Effector memory CD8-positive, alpha-beta T cell (primary cell): ENCODE data around the gene IL12RB2.

ENCODE experiments used
- ATAC-seq: fragments of 150-1000 bp; cut with Tn5 transposase; replicated peaks from 2 replicates; pipeline ENCODE4 v1.10.0; 2021; ENCODE audit warnings: mild to moderate bottlenecking, moderate library complexity
- DNase-seq, 3 experiments: peaks; one replicate each; pipeline ENCODE4 v3.0.0; 2021
- H3K27ac Mint-ChIP-seq, 2 donors: one replicate each; pipeline ENCODE4 v1.8.0; 2022; ENCODE audit warnings: mild to moderate bottlenecking in 2 of 2, mixed read lengths in 2 of 2, moderate library complexity in 2 of 2
- H3K27me3 Mint-ChIP-seq, 2 donors: one replicate each; pipeline ENCODE4 v1.8.0; 2022; ENCODE audit warnings: mixed read lengths in 2 of 2
- H3K36me3 Mint-ChIP-seq: one replicate; pipeline ENCODE4 v1.8.0; 2022; ENCODE audit warnings: mild to moderate bottlenecking, moderate library complexity, mixed read lengths; ENCODE audit not compliant: insufficient read depth
- H3K4me1 Mint-ChIP-seq, 2 donors: one replicate each; pipeline ENCODE4 v1.8.0; 2022; ENCODE audit warnings: low read depth in 2 of 2, mixed read lengths in 2 of 2
- H3K4me3 Mint-ChIP-seq, 2 donors: one replicate each; pipeline ENCODE4 v1.8.0; 2022; ENCODE audit warnings: mild to moderate bottlenecking in 2 of 2, mixed read lengths in 2 of 2, moderate library complexity in 2 of 2
- H3K9me3 Mint-ChIP-seq, 2 donors: one replicate each; pipeline ENCODE4 v1.8.0; 2022; ENCODE audit warnings: mixed read lengths in 2 of 2

The IL12RB2 gene

GRCh38 chr1:67371043-67371442 is 63.4 kb downstream of the IL12RB2 start:
- no peak for DNase-seq
- ATAC-seq: no peak
- Mint-ChIP-seq H3K27ac (no peak overlapping the region), H3K9me3 (no peaks in the 10 kb centered on the region), H3K4me3 (no peak overlapping the region), H3K27me3 (no peaks in the 10 kb centered on the region), H3K4me1 (no peaks in the 10 kb centered on the region), H3K36me3 (peaks cover 7% of the 10 kb centered on the region)

GRCh38 chr1:67371681-67372080 is 64.0 kb downstream of the IL12RB2 start:
- H3K27ac Mint-ChIP-seq: no peak overlapping the region
- ATAC-seq (no peak), DNase-seq (no peak)
- H3K4me3 Mint-ChIP-seq: no peak overlapping the region
- no peaks in the 10 kb centered on the region for H3K4me1 Mint-ChIP-seq
- H3K36me3 Mint-ChIP-seq: peaks cover 7% of the 10 kb centered on the region
- no peaks in the 10 kb centered on the region for H3K9me3 Mint-ChIP-seq
- no peaks in the 10 kb centered on the region for H3K27me3 Mint-ChIP-seq

- DNase-seq (no peak), ATAC-seq (no peak)
- no peaks in the 10 kb centered on the region for H3K9me3 Mint-ChIP-seq
- H3K4me1 Mint-ChIP-seq: no peaks in the 10 kb centered on the region
- peaks cover 7% of the 10 kb centered on the region for H3K36me3 Mint-ChIP-seq
- no peak overlapping the region for H3K4me3 Mint-ChIP-seq
- H3K27me3 Mint-ChIP-seq: no peaks in the 10 kb centered on the region
- no peak overlapping the region for H3K27ac Mint-ChIP-seq
Observed at GRCh38 chr1:67372136-67372535, 64.5 kb downstream of the IL12RB2 start.

GRCh38 chr1:67372898-67373297 is 65.2 kb downstream of the IL12RB2 start:
- H3K27ac Mint-ChIP-seq: no peak overlapping the region
- H3K36me3 Mint-ChIP-seq: peaks cover 10% of the 10 kb centered on the region
- no peak for ATAC-seq

GRCh38 chr1:67376381-67376780 is 68.7 kb downstream of the IL12RB2 start:
- Mint-ChIP-seq H3K4me1 (no peaks in the 10 kb centered on the region), H3K27me3 (no peaks in the 10 kb centered on the region), H3K4me3 (no peak overlapping the region), H3K36me3 (peaks cover 10% of the 10 kb centered on the region), H3K27ac (no peak overlapping the region), H3K9me3 (no peaks in the 10 kb centered on the region)
- DNase-seq (no peak), ATAC-seq (no peak)

More at GRCh38 chr1:67372898-67373297, 65.2 kb downstream of the IL12RB2 start:
- Mint-ChIP-seq H3K27me3 (no peaks in the 10 kb centered on the region), H3K4me1 (no peaks in the 10 kb centered on the region), H3K4me3 (no peak overlapping the region), H3K9me3 (no peaks in the 10 kb centered on the region)
- DNase-seq: no peak

- Mint-ChIP-seq H3K36me3 (peaks cover 10% of the 10 kb centered on the region), H3K27ac (peak overlapping the region in 1 of 2 donors; percentile 38), H3K4me1 (no peaks in the 10 kb centered on the region), H3K9me3 (no peaks in the 10 kb centered on the region), H3K27me3 (no peaks in the 10 kb centered on the region), H3K4me3 (no peak overlapping the region)
- no peak for ATAC-seq
- DNase-seq: no peak
Observed at GRCh38 chr1:67377253-67377652, 69.6 kb downstream of the IL12RB2 start.

- no peak for ATAC-seq
- no peak for DNase-seq
- Mint-ChIP-seq H3K27ac (no peak overlapping the region), H3K27me3 (no peaks in the 10 kb centered on the region), H3K4me1 (no peaks in the 10 kb centered on the region), H3K9me3 (peaks cover 0 to 6% of the 10 kb centered on the region in 2 donors), H3K36me3 (peaks cover 12% of the 10 kb centered on the region), H3K4me3 (no peak overlapping the region)
Observed at GRCh38 chr1:67381154-67381553, 73.5 kb downstream of the IL12RB2 start.

- Mint-ChIP-seq H3K27ac (peak overlapping the region in 1 of 2 donors; percentile 14), H3K36me3 (peaks cover 17% of the 10 kb centered on the region), H3K4me1 (no peaks in the 10 kb centered on the region), H3K27me3 (no peaks in the 10 kb centered on the region), H3K4me3 (no peak overlapping the region), H3K9me3 (peaks cover 0 to 8% of the 10 kb centered on the region in 2 donors)
- no peak for DNase-seq
- ATAC-seq: no peak
Observed at GRCh38 chr1:67382292-67382691, 74.6 kb downstream of the IL12RB2 start.

GRCh38 chr1:67383999-67384638 is 76.4 kb downstream of the IL12RB2 start:
- DNase-seq (no peak), ATAC-seq (no peak)
- Mint-ChIP-seq H3K27me3 (no peaks in the 10 kb centered on the region), H3K4me1 (no peaks in the 10 kb centered on the region), H3K27ac (no peak overlapping the region), H3K36me3 (peaks cover 16% of the 10 kb centered on the region), H3K9me3 (peaks cover 0 to 8% of the 10 kb centered on the region in 2 donors), H3K4me3 (no peak overlapping the region)

GRCh38 chr1:67390041-67390887 is 82.6 kb downstream of the IL12RB2 start:
- DNase-seq (no peak), ATAC-seq (no peak)
- peaks cover 0 to 2% of the 10 kb centered on the region in 2 donors for H3K9me3 Mint-ChIP-seq
- H3K4me1 Mint-ChIP-seq: no peaks in the 10 kb centered on the region
- no peak overlapping the region for H3K4me3 Mint-ChIP-seq
- H3K36me3 Mint-ChIP-seq: peaks cover 11% of the 10 kb centered on the region
- peak overlapping the region; percentile 3 to 57 for H3K27ac Mint-ChIP-seq
- H3K27me3 Mint-ChIP-seq: no peaks in the 10 kb centered on the region

- DNase-seq (no peak), ATAC-seq (peak; percentile 51)
- Mint-ChIP-seq H3K9me3 (no peaks in the 10 kb centered on the region), H3K27me3 (no peaks in the 10 kb centered on the region), H3K27ac (no peak overlapping the region), H3K4me3 (peak overlapping the region in 1 of 2 donors; percentile 21), H3K36me3 (peaks cover 5% of the 10 kb centered on the region), H3K4me1 (no peaks in the 10 kb centered on the region)
Observed at GRCh38 chr1:67393240-67393639, 85.6 kb downstream of the IL12RB2 start.

- DNase-seq (no peak), ATAC-seq (no peak)
- no peaks in the 10 kb centered on the region for H3K9me3 Mint-ChIP-seq
Observed at GRCh38 chr1:67393737-67394136, 86.1 kb downstream of the IL12RB2 start.

GRCh38 chr1:67394548-67394947 is 86.9 kb downstream of the IL12RB2 start:
- ATAC-seq (no peak), DNase-seq (no peak)
- Mint-ChIP-seq H3K27me3 (no peaks in the 10 kb centered on the region), H3K4me1 (no peaks in the 10 kb centered on the region), H3K36me3 (peaks cover 5% of the 10 kb centered on the region), H3K9me3 (no peaks in the 10 kb centered on the region), H3K4me3 (no peak overlapping the region), H3K27ac (no peak overlapping the region)

More at GRCh38 chr1:67393737-67394136, 86.1 kb downstream of the IL12RB2 start:
- no peak overlapping the region for H3K27ac Mint-ChIP-seq
- peaks cover 5% of the 10 kb centered on the region for H3K36me3 Mint-ChIP-seq
- no peaks in the 10 kb centered on the region for H3K27me3 Mint-ChIP-seq
- H3K4me3 Mint-ChIP-seq: no peak overlapping the region
- no peaks in the 10 kb centered on the region for H3K4me1 Mint-ChIP-seq
